Bronchial epithelial cell (primary cell): Measurements from ENCODE around the gene HOXC5. TPM values are rescaled to one million over a fixed set of nuclear protein-coding genes. Genes with fewer than 3 reads are reported as not detected.

Source experiments
- DNase-seq: peaks from one replicate; pipeline ENCODE4 v3.0.0-alpha.2; 2010; ENCODE audit warnings: low read depth
- FAIRE-seq: peaks from 2 replicates; lab custom pipeline; 2011; peaks lifted over from hg19 to GRCh38; lab: Jason Lieb, UNC
- H3K27me3 ChIP-seq: 2 replicates; pipeline ENCODE4 v1.5.1; 2011; ENCODE audit warnings: low read length; ENCODE audit not compliant: control insufficient read depth, insufficient read depth
- H3K36me3 ChIP-seq: 2 replicates; pipeline ENCODE4 v1.5.1; 2011; ENCODE audit warnings: low read length; ENCODE audit not compliant: control insufficient read depth, insufficient read depth
- H3K4me3 ChIP-seq: 2 replicates; pipeline ENCODE4 v1.5.1; 2011; ENCODE audit warnings: mild to moderate bottlenecking, low read depth, low read length, control low read depth
- total RNA-seq: library from RNA; depleted of rRNA; stranded (reverse); fragments of >200 nt; gene quantifications from 2 replicates; pipeline ENCODE4 v1.2.1, GENCODE V29; 2014
- TF ChIP-seq, protein P1 (sequence below): IDR thresholded peaks from 2 replicates; pipeline ENCODE4 v1.5.1; 2011; ENCODE audit warnings: mild to moderate bottlenecking, moderate library complexity, low read length, control low read depth, inconsistent platforms; ENCODE audit not compliant: insufficient read depth, severe bottlenecking

Gene HOXC5
- total RNA-seq, 1 donor from 2014 or later = not detected

DNA sequence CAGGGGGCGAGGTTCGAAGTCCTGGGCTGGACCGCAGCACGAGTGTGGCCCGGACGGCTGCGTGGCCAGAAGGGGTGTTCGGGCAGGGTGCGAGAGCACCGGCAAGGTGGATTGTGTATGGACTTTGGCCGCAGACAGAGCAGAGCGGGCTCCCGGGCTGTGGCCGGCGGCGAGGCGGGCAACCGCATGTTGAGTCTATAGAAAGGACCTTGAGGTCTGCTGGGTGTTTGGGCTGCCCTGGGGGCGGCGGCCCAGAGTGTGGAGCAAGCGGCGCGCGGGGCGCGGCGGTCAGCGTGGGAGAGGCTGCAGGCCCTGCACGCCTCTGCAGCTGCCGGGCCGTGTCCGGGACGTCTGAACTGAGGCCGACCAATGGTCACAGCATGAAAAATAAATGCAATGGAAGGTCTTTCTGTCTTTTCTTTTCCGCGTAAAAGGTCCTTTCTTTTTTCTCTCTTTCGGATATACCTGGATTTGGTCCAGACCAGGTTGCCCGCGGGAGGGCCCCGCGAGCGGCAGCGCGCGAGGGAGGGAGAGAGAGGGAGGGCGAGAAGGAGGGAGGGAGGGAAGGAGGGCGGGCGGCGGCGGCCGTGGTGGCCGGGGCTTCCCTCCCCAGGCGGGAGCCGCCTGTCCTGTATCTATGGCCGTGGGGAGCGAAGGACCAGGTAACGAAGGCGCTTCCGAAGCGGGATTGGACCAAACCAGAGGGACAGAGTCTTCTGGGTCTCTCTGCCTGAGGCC lies 38.4 kb upstream of the HOXC5 start:
- TF ChIP-seq, protein P1, sequence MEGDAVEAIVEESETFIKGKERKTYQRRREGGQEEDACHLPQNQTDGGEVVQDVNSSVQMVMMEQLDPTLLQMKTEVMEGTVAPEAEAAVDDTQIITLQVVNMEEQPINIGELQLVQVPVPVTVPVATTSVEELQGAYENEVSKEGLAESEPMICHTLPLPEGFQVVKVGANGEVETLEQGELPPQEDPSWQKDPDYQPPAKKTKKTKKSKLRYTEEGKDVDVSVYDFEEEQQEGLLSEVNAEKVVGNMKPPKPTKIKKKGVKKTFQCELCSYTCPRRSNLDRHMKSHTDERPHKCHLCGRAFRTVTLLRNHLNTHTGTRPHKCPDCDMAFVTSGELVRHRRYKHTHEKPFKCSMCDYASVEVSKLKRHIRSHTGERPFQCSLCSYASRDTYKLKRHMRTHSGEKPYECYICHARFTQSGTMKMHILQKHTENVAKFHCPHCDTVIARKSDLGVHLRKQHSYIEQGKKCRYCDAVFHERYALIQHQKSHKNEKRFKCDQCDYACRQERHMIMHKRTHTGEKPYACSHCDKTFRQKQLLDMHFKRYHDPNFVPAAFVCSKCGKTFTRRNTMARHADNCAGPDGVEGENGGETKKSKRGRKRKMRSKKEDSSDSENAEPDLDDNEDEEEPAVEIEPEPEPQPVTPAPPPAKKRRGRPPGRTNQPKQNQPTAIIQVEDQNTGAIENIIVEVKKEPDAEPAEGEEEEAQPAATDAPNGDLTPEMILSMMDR = no peak

DNA sequence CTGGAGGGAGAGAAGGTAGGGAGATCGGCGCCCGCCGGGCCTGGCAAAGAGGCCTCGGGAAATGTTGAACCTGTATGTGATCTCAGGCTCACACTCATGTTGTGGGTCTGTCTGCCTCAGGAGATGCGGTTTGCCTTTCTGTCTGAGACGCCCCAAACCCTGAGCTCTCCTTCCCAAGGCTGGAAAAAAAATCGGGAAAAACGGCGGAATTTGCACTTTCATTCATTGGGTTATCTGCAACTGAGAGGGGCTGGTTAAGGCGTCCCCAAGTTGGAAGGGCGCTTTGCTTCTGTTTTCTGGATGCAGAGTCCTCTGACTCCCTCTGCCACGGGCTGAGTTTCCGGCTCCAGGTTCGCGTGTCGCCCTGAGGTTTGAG lies 37.9 kb upstream of the HOXC5 start:
- Histone ChIP-seq H3K27me3 (peaks cover 89% of the 10 kb centered on the region), H3K4me3 (no peak overlapping the region), H3K36me3 (no peaks in the 10 kb centered on the region)
- DNase-seq = no peak
- TF ChIP-seq, protein P1 = no peak
- FAIRE-seq = no peak

More for the DNA sequence above, 38.4 kb upstream of the HOXC5 start:
- Histone ChIP-seq H3K27me3 (peaks cover 88% of the 10 kb centered on the region), H3K4me3 (no peak overlapping the region), H3K36me3 (no peaks in the 10 kb centered on the region)
- no peak for FAIRE-seq
- DNase-seq = no peak

DNA sequence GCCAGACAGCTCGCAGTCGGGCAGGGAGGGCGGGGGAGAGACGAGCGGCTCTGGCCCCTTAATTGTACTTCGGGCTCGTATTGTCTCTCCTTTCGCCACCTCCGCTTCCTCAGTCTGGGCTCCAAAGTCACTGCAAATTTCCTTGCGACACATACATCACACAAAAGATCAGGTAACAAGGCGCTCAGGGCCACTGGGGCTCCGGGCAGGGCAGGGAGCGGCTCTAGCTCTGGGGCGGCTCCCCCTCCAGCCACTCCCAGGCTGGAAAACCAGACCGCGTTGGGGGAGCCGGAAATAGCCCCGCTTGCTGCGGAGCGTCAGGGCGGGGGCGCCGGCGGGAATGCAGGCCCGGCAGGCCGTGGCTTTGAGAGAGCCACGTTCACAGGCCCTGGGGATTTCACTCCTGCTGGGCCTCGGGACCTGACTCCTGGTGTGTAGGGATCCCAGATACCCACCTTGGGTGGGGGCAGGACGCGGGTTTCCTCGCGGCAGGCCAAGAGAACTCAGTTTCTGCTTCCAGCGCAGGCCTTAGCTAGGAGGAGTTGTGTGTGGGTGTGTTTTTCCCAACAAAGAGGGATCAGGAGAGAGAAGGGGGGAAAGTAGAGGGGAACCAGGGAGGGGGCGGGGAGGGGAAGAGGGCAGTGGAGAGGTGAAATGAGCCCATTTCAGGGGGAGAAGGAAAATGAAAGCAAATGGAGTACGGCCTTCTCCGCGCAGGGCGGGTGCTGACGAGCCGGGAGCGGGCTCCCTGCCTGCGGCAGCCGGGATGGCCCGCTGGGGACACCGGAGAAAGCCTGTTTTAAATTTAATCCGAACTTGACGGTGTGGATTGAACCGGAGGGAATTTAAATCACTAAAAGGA lies 37.2 kb upstream of the HOXC5 start:
- no peak for FAIRE-seq
- Histone ChIP-seq H3K36me3 (no peaks in the 10 kb centered on the region), H3K4me3 (peak overlapping the region; percentile 1), H3K27me3 (peaks cover 89% of the 10 kb centered on the region)
- no peak for DNase-seq
- TF ChIP-seq, protein P1 = no peak

DNA sequence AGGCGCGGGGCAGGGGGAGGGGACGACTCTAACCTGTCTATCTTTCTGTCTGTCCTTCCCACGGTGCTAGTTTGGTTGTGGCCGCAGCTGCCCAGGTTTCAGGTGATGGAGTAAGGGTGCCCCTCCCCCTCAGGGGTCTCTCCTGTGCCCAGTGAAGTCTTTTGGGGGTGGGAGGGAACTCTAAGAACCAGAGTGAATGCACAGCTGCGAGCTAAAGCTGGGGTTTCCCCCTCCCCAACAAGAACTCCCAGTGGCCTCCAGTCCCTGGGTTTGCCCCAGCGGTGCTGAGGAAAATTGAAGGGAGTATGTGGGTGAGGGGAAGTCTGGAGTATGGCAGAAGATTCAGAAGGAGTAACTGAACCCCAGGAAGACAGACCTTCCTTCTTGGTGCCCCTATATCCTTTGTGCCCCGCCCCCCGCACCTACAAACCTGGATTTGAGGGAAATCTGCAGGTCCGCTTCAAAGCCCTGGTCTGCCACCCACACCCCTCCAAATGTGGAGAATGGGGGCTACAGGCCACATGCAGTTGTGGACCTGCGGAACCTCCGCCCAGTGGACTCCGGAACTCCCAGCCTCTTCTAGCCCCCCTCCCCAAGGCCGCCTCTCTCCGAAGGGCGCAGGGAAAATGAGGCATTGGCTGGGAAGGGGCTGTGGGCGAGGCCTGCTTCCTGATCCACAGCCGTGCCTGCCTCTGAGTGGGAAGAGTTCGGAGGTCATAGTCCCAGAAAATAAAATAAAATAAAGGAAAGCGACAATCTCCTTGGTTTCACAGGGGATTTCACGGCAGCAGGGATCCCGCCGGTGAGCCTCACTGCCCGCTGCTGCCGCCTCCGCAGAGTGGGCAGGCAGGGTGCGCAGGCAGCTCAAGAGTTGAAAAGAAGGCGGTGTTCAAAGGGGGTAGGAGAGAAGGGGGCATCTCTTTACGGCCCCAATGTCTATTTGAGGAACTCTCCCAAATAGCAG lies 36.3 kb upstream of the HOXC5 start:
- TF ChIP-seq, protein P1 = no peak
- Histone ChIP-seq H3K4me3 (no peak overlapping the region), H3K27me3 (peaks cover 88% of the 10 kb centered on the region), H3K36me3 (no peaks in the 10 kb centered on the region)
- DNase-seq = no peak
- FAIRE-seq = no peak
